Measurements from ENCODE around the gene SLC52A1.
A peak's percentile ranks its signal among the peaks of the same experiment; 100 is the strongest.
"Not testable (repeated sequence)": the region's sequence is repeated elsewhere in the genome, so short reads cannot be mapped to it uniquely, and the experiment has no call there.

Gene SLC52A1

GRCh38 chr17:5035315-5035714 lies at the start of gene SLC52A1:
TSS of gene SLC52A1 (minus strand) at chr17:5035426. CDS start at chr17:5034606, 820 bp downstream.
- DNase-seq (ENCODE audit: low spot score): no peak

- DNase-seq (ENCODE audit: low spot score): no peak
Observed at GRCh38 chr17:5080591-5080990, 45.4 kb upstream of the SLC52A1 start.

GRCh38 chr17:5078106-5079028 lies 43.1 kb upstream of the SLC52A1 start, which contains the start of gene ZFP3:
TSS of gene ZFP3 (plus strand) at chr17:5078467. CDS start at chr17:5091505, 13,038 bp downstream.
- peak; percentile 76 for DNase-seq (ENCODE audit: low spot score)

GRCh38 chr17:5077781-5078105 lies 42.5 kb upstream of the SLC52A1 start:
- DNase-seq (ENCODE audit: low spot score): no peak

GRCh38 chr17:5077275-5077674 lies 42.0 kb upstream of the SLC52A1 start:
- DNase-seq (ENCODE audit: low spot score): not testable (repeated sequence)

- not testable (repeated sequence) for DNase-seq (ENCODE audit: low spot score)
Observed at GRCh38 chr17:5075472-5075871, 40.2 kb upstream of the SLC52A1 start.

- no peak for DNase-seq (ENCODE audit: low spot score)
Observed at GRCh38 chr17:5069724-5070123, 34.5 kb upstream of the SLC52A1 start.

- no peak for DNase-seq (ENCODE audit: low spot score)
Observed at GRCh38 chr17:5068236-5068635, 33.0 kb upstream of the SLC52A1 start.

- no peak for DNase-seq (ENCODE audit: low spot score)
Observed at GRCh38 chr17:5065227-5065744, 30.1 kb upstream of the SLC52A1 start.

GRCh38 chr17:5055543-5055942 lies 20.3 kb upstream of the SLC52A1 start:
- no peak for DNase-seq (ENCODE audit: low spot score)

- DNase-seq (ENCODE audit: low spot score): no peak
Observed at GRCh38 chr17:5050278-5050677, 15.1 kb upstream of the SLC52A1 start.

- peak; percentile 80 for DNase-seq (ENCODE audit: low spot score)
Observed at GRCh38 chr17:5049314-5049841, 14.2 kb upstream of the SLC52A1 start.

GRCh38 chr17:5047446-5047845 lies 12.2 kb upstream of the SLC52A1 start:
- peak; percentile 51 for DNase-seq (ENCODE audit: low spot score)

GRCh38 chr17:5045496-5045895 lies 10.3 kb upstream of the SLC52A1 start:
- no peak for DNase-seq (ENCODE audit: low spot score)

GRCh38 chr17:5044630-5045029 lies 9.4 kb upstream of the SLC52A1 start:
- DNase-seq (ENCODE audit: low spot score): no peak

- DNase-seq (ENCODE audit: low spot score): no peak
Observed at GRCh38 chr17:5043524-5043923, 8.3 kb upstream of the SLC52A1 start.

GRCh38 chr17:5042157-5043022 lies 7.2 kb upstream of the SLC52A1 start:
- peak; percentile 45 for DNase-seq (ENCODE audit: low spot score)

- no peak for DNase-seq (ENCODE audit: low spot score)
Observed at GRCh38 chr17:5034651-5035050, 575 bp downstream of the SLC52A1 start.

- DNase-seq (ENCODE audit: low spot score): no peak
Observed at GRCh38 chr17:5034063-5034462, 1.2 kb downstream of the SLC52A1 start.

GRCh38 chr17:5033352-5034015 lies 1.7 kb downstream of the SLC52A1 start:
- no peak for DNase-seq (ENCODE audit: low spot score)

- no peak for DNase-seq (ENCODE audit: low spot score)
Observed at GRCh38 chr17:5032865-5033264, 2.4 kb downstream of the SLC52A1 start.
